Anterior cingulate cortex (tissue), 58 donors: ENCODE results near the gene RYR1.
"Not testable (repeated sequence)": the region's sequence is repeated elsewhere in the genome, so short reads cannot be mapped to it uniquely, and the experiment has no call there.

Experiments used
- DNase-seq, 58 donors: peaks; one replicate each; lab custom pipeline; 2025; lab: John Stamatoyannopoulos, UW

The RYR1 gene

GRCh38 chr19:38452430-38453366 lies 19.2 kb downstream of the RYR1 start:
- peak in 1 of 58 donors; percentile 68 for DNase-seq

- DNase-seq: no peak
These were observed 20.1 kb downstream of the RYR1 start for GRCh38 chr19:38453596-38453995.

GRCh38 chr19:38455031-38455430 lies 21.5 kb downstream of the RYR1 start:
- no peak for DNase-seq

GRCh38 chr19:38457202-38457601 lies 23.7 kb downstream of the RYR1 start:
- DNase-seq: no peak

- no peak for DNase-seq
These were observed 24.4 kb downstream of the RYR1 start for GRCh38 chr19:38457690-38458405.

GRCh38 chr19:38458991-38459390 lies 25.5 kb downstream of the RYR1 start:
- no peak for DNase-seq

GRCh38 chr19:38463365-38463764 lies 29.9 kb downstream of the RYR1 start:
- no peak for DNase-seq

GRCh38 chr19:38464421-38465082 lies 31.1 kb downstream of the RYR1 start:
- no peak for DNase-seq

- DNase-seq: no peak
These were observed 32.6 kb downstream of the RYR1 start for GRCh38 chr19:38466050-38466449.

- DNase-seq: no peak
These were observed 34.3 kb downstream of the RYR1 start for GRCh38 chr19:38467541-38468525.

- DNase-seq: no peak
These were observed 35.7 kb downstream of the RYR1 start for GRCh38 chr19:38469151-38469550.

- DNase-seq: no peak
These were observed 37.4 kb downstream of the RYR1 start for GRCh38 chr19:38470788-38471480.

GRCh38 chr19:38472725-38473124 lies 39.2 kb downstream of the RYR1 start:
- not testable (repeated sequence) for DNase-seq

- no peak for DNase-seq
These were observed 39.7 kb downstream of the RYR1 start for GRCh38 chr19:38473201-38473600.

GRCh38 chr19:38475176-38475575 lies 41.7 kb downstream of the RYR1 start:
- no peak for DNase-seq

GRCh38 chr19:38478273-38478971 lies 44.9 kb downstream of the RYR1 start:
- DNase-seq: no peak

GRCh38 chr19:38482496-38482895 lies 49.0 kb downstream of the RYR1 start:
- DNase-seq: no peak

- DNase-seq: no peak
These were observed 49.6 kb downstream of the RYR1 start for GRCh38 chr19:38483016-38483630.
